Measurements from ENCODE around the gene ARMC9.
"Not testable (repeated sequence)": the region's sequence is repeated elsewhere in the genome, so short reads cannot be mapped to it uniquely, and the experiment has no call there.

Gene ARMC9

GRCh38 chr2:231184319-231184718, 14.1 kb upstream of the ARMC9 start:
- no peak for DNase-seq

DNA sequence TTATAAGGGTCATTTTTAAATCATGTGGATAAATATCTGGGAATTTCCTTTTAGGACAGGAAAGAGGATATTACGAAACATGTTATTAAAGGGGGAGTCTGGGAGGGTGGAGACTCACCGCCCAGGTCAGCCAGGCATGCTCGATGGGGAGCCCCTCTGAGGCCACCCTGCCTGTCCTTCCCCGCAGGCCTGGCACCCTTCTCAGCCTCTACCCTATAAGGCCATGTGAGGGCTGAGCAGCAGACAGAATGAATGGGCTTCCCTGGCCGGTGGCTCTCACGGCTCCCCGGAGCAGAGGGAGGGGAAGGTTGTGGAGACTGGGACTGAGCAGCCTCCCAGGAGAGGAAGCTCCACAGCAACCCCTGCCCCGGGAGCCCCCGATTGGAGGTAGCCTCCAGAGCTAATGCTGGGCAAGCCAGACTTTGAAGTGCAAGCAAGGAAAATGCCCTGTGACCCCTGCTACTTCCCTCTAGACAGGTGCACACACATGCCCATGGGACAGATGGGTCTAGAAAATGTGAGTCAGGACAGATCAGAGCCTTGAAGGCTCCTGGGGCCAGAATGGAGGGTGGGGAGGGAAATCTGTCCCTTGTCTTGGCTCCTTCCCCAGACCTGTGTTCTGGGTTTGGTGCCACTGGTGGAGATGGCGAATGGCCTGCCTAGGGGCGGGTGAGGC, 13.2 kb upstream of the ARMC9 start:
- no peak for DNase-seq

DNA sequence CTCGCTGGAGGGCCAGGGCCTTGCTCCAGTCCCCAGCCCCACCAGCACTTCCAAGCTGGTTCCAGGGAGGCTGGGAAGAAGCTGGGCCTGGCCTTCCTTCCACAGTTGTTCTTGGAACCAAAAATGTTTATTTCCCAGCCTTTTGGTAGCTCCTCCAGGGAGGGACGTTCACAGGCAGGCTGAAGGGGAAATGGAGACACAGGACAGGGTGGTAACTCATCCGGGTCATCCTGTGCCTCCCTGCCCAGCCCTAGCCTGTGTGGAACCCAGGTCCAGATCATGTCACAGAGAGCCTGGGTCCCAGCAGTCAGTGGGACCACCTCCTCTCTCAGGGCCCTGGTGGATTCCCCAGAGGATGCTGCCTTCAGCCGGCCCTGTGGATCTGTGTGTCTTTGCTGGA, 12.5 kb upstream of the ARMC9 start:
- no peak for DNase-seq

GRCh38 chr2:231186325-231186724, 12.1 kb upstream of the ARMC9 start:
- no peak for DNase-seq

GRCh38 chr2:231187736-231188505, 10.5 kb upstream of the ARMC9 start:
- DNase-seq = no peak

DNA sequence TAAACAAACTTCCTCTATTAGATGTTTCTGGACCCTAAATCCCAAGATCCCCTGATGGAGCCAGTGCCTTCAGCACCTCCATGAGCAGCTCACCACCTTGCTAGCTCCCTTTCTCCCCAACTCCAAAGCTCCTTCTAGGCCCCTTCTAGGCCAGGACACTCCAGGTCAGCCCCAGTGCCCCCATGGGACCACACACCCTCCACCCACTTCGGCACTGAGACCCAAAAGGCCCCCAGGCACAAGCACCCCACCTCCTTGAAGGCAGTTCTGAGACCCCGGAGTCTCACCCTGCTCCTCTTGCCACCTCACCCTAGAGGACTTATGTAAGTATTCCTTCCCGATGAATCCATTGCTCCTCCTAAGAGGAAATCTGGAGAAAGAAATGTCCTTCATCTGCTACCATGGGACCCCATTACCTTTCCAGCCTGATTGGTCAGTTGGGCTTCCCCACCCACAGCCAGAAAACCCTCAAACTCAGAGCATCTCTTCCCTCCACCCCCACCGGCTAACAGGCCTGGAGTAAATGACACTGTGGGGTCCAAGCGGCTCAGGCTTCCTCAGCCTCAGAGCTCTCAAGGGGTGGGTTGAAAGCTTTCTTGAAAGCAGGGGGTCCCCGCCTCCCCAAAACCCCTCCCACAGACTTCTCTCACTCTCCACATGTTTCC, 9.8 kb upstream of the ARMC9 start:
- DNase-seq = no peak

GRCh38 chr2:231189171-231189530, 9.3 kb upstream of the ARMC9 start:
- no peak for DNase-seq

GRCh38 chr2:231189571-231190495, 8.6 kb upstream of the ARMC9 start:
- DNase-seq = no peak

DNA sequence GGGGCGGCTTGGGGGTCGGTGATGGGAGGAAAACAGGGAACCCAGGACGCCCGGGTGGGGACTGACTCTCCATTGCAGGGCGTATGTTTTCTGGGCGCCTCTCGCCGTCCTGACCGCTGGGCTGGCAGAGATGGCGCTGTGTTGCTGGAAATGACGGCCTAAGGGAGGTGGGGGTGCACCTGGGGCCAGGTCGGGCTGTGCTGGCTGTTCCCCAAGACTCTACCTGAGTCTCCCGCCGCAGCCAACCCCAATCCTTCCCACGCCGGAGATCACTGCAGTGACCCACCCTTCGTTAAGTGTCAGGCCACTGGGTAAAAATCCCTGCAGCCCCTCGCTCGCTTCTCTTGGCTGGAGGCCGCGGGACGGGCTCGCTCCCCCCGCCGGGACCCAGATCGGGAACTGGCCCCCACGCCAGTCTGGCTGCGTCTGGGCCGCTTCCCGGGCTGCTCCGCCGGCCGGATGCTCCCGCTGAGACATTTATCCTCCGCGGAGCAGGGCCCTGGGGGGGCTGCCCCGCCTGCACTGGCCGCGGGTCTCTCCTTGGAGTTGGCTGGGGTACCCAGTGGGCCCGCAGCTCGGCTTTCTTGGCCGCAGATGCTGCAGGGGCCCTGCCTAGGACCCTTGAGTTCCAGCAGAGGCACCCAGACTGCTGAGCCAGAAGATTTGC, 7.8 kb upstream of the ARMC9 start:
- no peak for DNase-seq

GRCh38 chr2:231191896-231192872, 6.2 kb upstream of the ARMC9 start:
- no peak for DNase-seq

- no peak for DNase-seq
These were observed 5.2 kb upstream of the ARMC9 start for GRCh38 chr2:231193216-231193615.

DNA sequence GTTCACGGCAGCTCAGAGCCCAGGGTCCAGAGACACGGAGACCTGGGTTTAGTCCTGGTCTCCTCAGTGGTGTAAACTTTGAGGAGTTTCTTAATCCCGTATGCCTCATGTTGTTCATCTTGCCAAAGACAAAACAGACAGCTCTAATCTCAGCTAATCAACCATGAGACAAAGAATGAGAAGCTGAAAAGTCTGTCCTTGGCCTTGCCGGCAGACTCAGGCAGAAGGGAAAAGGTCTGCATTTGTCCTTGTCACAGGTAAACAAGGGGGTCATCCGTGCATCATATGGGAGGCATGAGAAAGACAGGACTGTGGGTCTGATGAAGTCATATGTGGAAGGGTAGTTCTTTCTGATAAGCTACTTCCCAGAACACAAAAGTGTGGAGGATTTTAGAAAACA, 1.8 kb upstream of the ARMC9 start:
- DNase-seq = no peak

GRCh38 chr2:231197196-231197595, 1.2 kb upstream of the ARMC9 start:
- DNase-seq = not testable (repeated sequence)

- no peak for DNase-seq
These were observed 633 bp upstream of the ARMC9 start for GRCh38 chr2:231197706-231198290.

GRCh38 chr2:231199219-231199618, 788 bp downstream of the ARMC9 start:
- DNase-seq = no peak

GRCh38 chr2:231200805-231201474, 2.5 kb downstream of the ARMC9 start:
- no peak for DNase-seq

DNA sequence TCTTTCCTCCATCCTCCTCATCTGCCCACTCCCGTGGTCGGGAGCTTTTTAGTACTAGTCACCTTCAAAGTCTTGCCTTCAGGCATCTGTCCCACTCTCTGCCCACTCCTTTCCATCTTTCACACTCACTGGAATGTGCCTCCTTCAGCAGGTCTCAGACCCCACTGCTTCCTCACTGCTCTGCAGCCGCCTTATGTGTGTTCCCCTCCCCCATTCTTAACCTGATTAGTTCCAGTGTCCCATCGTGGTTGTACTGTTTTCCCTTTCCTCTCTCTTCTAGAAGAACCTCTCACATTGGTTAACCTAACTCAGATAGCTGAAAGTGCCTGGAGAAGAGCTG, 3.0 kb downstream of the ARMC9 start:
- DNase-seq = no peak

- DNase-seq = no peak
These were observed 4.7 kb downstream of the ARMC9 start for GRCh38 chr2:231203087-231203486.

- DNase-seq = no peak
These were observed 5.7 kb downstream of the ARMC9 start for GRCh38 chr2:231204146-231204545.

GRCh38 chr2:231204581-231204980, 6.2 kb downstream of the ARMC9 start:
- no peak for DNase-seq
